Cardiac muscle cell (in vitro differentiated cells and primary cell): ENCODE data around the gene SPINK2. TPM values are rescaled to one million over a fixed set of nuclear protein-coding genes. Genes with fewer than 3 reads are reported as not detected.
A peak's percentile ranks its signal among the peaks of the same experiment; 100 is the strongest.

Experiments
- DNase-seq, 2 donors: peaks; one replicate each; pipeline versions ENCODE4 v3.0.0 to v3.0.0-alpha.2; 2010 to 2017; ENCODE audit warnings: low read depth in 1 of 2, low spot score in 1 of 2
- H3K27ac ChIP-seq: fragments of 200-600 bp; sonication (generic); 2 replicates; pipeline ENCODE4 v1.5.1; 2016
- H3K27me3 ChIP-seq: fragments of 200-600 bp; sonication (generic); 2 replicates; pipeline ENCODE4 v1.6.0; 2016; ENCODE audit warnings: control low read depth
- H3K36me3 ChIP-seq: fragments of 200-600 bp; sonication (generic); 2 replicates; pipeline ENCODE4 v1.5.1; 2016; ENCODE audit warnings: control low read depth
- H3K4me1 ChIP-seq: fragments of 200-600 bp; sonication (generic); 2 replicates; pipeline ENCODE4 v1.8.1; 2017; ENCODE audit warnings: low read depth, mild to moderate bottlenecking, mixed run types
- H3K4me3 ChIP-seq: fragments of 200-600 bp; sonication (generic); 2 replicates; pipeline ENCODE4 v1.5.1; 2016; ENCODE audit warnings: mild to moderate bottlenecking
- H3K9me3 ChIP-seq: fragments of 200-600 bp; sonication (generic); 2 replicates; pipeline ENCODE4 v1.5.1; 2017; ENCODE audit warnings: low read depth, mild to moderate bottlenecking, control low read depth
- CTCF ChIP-seq: IDR thresholded peaks from 2 replicates; pipeline ENCODE4 v1.5.1; 2012; ENCODE audit warnings: low read depth, mild to moderate bottlenecking, low read length
- polyA plus RNA-seq: library from polyadenylated mRNA; unstranded; fragments of >200 nt; fragmentation: Nextera tagmentation; extraction: Ambion mirVana; gene quantifications from 2 replicates; pipeline ENCODE4 v1.2.1, GENCODE V29; 2016
- total RNA-seq: library from RNA; depleted of rRNA; stranded (reverse); fragments of >200 nt; gene quantifications from 2 replicates; pipeline ENCODE4 v1.2.3, GENCODE V29; 2016

The SPINK2 gene
- total and polyA plus RNA-seq, 2 experiments from 2014 or later = not detected

- H3K36me3 ChIP-seq = no peaks in the 10 kb centered on the region
- DNase-seq = peak; percentile 39 to 60
- peaks cover 7% of the 10 kb centered on the region for H3K4me1 ChIP-seq
- no peaks in the 10 kb centered on the region for H3K27me3 ChIP-seq
- TF ChIP-seq CTCF = no peak
- no peaks in the 10 kb centered on the region for H3K9me3 ChIP-seq
- H3K4me3 ChIP-seq = no peak overlapping the region
- H3K27ac ChIP-seq = peak overlapping the region; percentile 68
Measured at GRCh38 chr4:56787380-56787779, 34.1 kb downstream of the SPINK2 start.

- Histone ChIP-seq H3K27me3 (no peaks in the 10 kb centered on the region), H3K4me3 (no peak overlapping the region), H3K9me3 (no peaks in the 10 kb centered on the region), H3K36me3 (no peaks in the 10 kb centered on the region), H3K27ac (peak overlapping the region; percentile 68), H3K4me1 (peaks cover 7% of the 10 kb centered on the region)
- TF ChIP-seq CTCF = no peak
- DNase-seq = peak in 1 of 2 donors; percentile 86
Measured at GRCh38 chr4:56786955-56787354, 34.5 kb downstream of the SPINK2 start.

DNA sequence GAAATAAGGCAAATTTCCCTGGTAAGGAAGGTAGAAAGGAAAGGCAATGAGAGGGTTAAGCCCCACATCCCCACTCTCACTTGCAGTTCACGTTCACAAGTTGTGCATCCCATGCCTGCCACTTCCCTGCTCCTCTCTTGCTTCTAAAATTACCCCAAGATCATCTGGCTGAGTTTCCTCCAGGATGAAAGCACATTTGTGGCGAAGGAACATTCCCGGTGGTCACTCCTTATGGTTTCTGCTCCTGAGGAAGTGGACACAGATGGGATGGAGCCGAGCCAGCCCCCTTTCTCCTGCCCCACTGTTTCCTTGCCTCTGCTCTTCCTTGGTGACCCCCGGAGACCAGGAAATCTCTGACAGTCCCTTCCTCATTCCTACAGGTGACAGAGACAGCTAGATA lies 37.5 kb downstream of the SPINK2 start:
- no peak for DNase-seq
- TF ChIP-seq CTCF = no peak
- Histone ChIP-seq H3K9me3 (no peaks in the 10 kb centered on the region), H3K27me3 (no peaks in the 10 kb centered on the region), H3K4me1 (peaks cover 7% of the 10 kb centered on the region), H3K36me3 (no peaks in the 10 kb centered on the region), H3K27ac (no peak overlapping the region), H3K4me3 (no peak overlapping the region)

- no peaks in the 10 kb centered on the region for H3K9me3 ChIP-seq
- H3K4me3 ChIP-seq = no peak overlapping the region
- no peaks in the 10 kb centered on the region for H3K36me3 ChIP-seq
- no peak for DNase-seq
- H3K4me1 ChIP-seq = peaks cover 2% of the 10 kb centered on the region
- no peaks in the 10 kb centered on the region for H3K27me3 ChIP-seq
- no peak overlapping the region for H3K27ac ChIP-seq
- TF ChIP-seq CTCF = no peak
Measured at GRCh38 chr4:56782019-56782418, 39.5 kb downstream of the SPINK2 start.

- Histone ChIP-seq H3K4me3 (no peak overlapping the region), H3K27me3 (no peaks in the 10 kb centered on the region), H3K4me1 (no peaks in the 10 kb centered on the region), H3K27ac (no peak overlapping the region), H3K36me3 (no peaks in the 10 kb centered on the region), H3K9me3 (no peaks in the 10 kb centered on the region)
- no peak for TF ChIP-seq CTCF
- DNase-seq = no peak
Measured at GRCh38 chr4:56773346-56773745, 48.2 kb downstream of the SPINK2 start.

DNA sequence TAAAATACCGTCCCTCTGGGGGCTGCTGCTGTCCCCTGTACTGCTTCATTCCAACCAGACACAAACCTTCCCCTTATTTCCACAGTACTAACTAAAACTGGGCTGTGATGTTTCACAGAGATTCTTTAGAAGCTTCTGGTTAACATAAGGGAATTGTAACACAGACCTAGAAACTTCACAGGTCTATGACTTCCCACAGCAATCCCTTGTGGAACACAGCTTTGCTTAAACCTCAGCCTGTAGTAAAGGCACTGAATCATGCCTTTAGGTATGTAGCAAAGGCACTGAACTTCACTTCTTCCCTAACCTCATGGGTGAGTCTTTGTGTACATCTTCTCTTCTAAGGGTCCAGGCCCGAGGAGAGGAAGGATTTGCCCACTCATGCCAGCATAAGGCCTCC lies 49.4 kb downstream of the SPINK2 start:
- TF ChIP-seq CTCF = no peak
- no peaks in the 10 kb centered on the region for H3K36me3 ChIP-seq
- no peak overlapping the region for H3K4me3 ChIP-seq
- H3K27me3 ChIP-seq = no peaks in the 10 kb centered on the region
- DNase-seq = no peak
- H3K9me3 ChIP-seq = no peaks in the 10 kb centered on the region
- H3K27ac ChIP-seq = no peak overlapping the region
- H3K4me1 ChIP-seq = no peaks in the 10 kb centered on the region
